GM19372 (cell line): ENCODE results near the gene ZFHX2.
"Not testable (repeated sequence)": the region's sequence is repeated elsewhere in the genome, so short reads cannot be mapped to it uniquely, and the experiment has no call there.

Experiments
- ATAC-seq: cut with Tn5 transposase; IDR thresholded peaks from one replicate; pipeline ENCODE4 v1.9.1; 2021; ENCODE audit warnings: mild to moderate bottlenecking, low read depth, moderate library complexity; ENCODE audit not compliant: unreplicated experiment

ZFHX2 gene

DNA sequence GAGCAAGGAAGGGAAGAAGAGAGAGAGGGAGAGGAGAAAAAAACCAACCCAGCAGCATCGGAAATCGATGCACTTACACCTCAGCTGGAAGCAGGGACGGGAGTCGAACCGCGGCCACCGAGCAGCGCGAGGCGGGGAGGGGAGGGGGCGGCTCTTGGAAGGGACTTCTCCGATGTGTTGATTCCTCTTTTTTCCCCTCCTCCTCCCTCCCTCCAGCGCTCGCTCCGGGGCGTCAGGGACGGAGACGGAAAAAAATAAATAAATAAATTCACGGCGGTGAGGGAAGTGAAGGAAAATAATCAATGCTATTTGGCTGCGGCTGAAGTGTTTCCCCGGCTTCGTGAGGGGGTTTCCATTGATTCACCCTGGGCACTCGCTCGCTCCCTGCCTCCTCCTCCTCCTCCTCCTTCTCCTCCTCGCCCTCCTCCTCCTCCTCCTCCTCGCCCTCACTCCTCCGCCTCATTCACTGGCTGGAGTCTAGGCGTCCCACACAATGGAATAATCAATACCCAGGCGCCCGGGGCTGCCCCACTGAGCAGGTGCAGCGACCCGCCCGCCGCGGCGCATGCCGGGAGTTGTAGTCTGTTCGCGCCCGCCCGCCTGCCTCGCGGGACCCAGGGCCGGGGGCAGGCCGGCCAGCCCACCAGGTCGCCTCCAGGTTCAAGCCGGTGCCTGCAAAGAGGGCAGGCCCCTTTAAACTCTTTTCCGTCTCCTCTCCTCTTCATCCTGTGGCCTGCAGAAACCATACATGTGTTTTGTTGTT is at the start of gene ZFHX2:
Gene ZFHX2 (minus strand): TSS at position 500 of the 763 bp plus-strand sequence. CDS start 16,440 bp downstream, outside the sequence.
- peak; percentile 42 for ATAC-seq

DNA sequence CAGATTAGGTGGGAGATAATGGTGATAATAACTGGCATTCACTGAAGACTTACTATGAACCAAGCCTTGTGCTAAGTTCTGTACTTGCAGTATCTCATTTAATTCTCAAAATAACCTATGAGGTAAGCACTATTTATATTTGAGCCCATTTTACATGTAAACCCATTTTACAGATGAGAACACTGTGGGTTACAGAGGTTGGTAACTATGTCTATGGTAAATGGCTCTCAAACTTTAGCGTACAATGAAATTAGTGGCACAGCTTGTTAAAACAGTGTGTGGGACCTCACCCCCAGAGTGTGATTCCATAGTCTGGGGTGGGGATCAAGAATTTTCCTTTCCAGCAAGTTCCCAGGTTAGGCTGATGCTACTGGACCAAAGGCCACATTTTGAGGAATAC is 49.2 kb upstream of the ZFHX2 start:
- no peak for ATAC-seq

DNA sequence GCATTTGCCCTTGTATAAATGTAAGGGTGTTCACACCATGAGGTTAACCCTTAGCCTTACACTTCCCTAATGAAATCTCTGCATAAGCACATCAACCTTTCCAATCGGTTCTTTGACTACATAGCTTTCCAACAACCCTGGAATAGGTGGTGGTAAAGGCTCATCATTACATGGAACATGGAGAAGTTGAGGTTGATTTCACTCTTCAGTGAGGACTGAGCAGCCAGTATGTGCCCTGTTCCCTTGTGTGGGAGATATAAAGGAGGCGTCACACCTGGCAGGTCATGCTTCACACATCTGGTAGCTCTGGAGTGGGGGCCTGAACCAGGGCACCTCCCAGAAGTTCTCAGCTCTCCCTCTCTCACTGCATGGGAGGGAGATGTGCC is 48.8 kb upstream of the ZFHX2 start:
- no peak for ATAC-seq

- ATAC-seq, result not testable (repeated sequence)
Observed at GRCh38 chr14:23594191-23594590, 42.6 kb upstream of the ZFHX2 start.

GRCh38 chr14:23590198-23590597 is 38.6 kb upstream of the ZFHX2 start:
- no peak for ATAC-seq

DNA sequence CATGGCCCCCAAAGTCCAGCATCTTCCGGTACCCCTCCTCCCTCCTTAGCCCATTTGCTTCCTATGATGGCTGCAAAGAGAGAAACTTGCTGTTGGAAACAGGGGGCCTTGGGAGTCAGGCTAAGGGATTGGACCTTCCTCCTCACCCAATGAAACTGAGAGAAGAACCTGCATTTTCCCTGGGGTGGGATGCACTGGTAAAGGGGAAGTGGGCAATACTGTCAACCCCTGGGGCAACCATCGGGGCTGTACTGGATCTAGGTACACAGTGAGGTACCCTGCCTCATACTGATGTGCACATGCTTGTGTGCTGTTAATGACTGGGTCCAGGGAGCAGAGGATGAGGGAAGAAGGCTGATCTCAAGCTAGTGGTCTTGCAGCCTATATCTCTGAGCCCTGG is 38.0 kb upstream of the ZFHX2 start:
- no peak for ATAC-seq

DNA sequence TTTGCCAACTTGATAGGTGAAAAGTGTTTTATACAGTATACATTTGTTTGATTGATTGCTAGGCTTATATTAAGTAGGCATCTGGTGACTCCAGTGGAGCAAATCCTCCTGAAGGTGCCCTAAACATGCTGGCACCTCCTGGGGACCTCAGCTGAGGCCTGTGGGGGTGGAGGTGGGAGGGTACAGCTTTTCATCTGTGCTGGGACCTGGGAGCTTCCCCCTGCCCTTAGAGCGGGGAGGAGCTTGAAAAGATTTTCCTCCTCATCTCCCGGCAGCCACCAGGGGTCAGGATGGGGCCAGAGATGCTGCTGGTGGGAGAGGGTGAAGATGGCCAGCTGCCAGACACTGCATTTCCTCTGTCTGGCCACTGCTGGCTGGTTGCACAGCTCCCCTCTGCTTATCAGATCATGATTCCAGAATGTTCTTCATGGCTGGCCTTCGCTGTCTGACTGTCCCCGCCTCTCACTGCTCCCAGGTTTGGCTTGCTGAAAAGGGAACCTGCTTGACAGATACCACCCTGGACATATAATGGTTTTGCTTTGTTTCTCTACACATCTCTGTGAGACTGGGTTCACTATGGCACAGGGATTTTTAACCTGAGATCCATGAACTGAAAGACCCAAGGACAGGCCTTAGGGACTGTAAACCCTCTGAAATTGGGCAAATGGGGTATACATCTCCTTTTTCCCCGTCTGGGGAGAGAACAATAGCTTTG is 37.5 kb upstream of the ZFHX2 start:
- no peak for ATAC-seq

DNA sequence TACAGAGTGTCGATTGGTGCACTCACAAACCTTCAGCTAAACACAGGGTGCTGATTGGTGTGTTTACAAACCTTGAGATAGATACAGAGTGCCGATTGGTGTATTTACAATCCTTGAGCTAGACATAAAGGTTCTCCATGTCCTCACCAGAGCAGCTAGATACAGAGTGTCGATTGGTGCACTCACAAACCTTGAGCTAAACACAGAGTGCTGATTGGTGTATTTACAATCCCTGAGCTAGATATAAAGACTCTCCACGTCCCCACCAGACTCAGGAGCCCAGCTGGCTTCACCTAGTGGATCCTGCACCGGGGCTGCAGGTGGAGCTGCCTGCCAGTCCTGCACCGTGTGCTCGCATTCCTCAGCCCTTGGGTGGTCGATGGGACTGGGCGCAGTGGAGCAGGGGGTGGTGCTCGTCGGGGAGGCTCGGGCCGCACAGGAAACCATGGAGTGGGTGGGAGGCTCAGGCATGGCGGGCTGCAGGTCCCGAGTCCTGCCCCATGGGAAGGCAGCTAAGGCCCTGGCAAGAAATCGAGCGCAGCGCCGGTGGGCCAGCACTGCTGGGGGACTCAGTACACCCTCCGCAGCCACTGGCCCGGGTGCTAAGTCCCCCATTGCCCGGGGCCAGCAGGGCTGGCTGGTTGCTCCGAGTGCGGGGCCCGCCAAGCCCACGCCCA is 33.1 kb upstream of the ZFHX2 start:
- not testable (repeated sequence) for ATAC-seq

DNA sequence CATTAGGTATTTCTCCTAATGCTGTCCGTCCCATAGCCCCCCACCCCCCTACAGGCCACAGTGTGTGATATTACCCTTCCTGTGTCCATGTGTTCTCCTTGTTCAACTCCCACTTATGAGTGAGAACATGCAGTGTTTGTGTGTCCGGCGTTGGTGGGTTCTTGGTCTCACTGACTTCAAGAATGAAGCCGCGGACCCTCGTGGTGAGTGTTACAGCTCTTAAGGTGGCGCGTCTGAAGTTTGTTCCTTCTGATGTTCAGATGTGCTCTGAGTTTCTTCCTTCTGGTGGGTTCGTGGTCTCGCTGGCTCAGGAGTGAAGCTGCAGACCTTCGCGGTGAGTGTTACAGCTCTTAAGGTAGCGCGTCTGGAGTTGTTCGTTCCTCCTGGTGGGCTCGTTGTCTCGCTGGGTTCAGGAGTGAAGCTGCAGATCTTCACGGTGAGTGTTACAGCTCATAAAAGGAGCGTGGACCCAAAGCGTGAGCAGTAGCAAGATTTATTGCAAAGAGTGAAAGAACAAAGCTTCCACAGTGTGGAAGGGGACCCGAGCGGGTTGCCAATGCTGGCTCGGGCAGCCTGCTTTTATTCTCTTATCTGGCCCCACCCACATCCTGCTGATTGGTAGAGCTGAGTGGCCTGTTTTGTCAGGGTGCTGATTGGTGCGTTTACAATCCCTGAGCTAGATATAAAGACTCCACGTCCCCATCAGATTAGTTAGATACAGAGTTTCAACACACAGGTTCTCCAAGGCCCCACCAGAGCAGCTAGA is 32.4 kb upstream of the ZFHX2 start:
- ATAC-seq, result not testable (repeated sequence)

DNA sequence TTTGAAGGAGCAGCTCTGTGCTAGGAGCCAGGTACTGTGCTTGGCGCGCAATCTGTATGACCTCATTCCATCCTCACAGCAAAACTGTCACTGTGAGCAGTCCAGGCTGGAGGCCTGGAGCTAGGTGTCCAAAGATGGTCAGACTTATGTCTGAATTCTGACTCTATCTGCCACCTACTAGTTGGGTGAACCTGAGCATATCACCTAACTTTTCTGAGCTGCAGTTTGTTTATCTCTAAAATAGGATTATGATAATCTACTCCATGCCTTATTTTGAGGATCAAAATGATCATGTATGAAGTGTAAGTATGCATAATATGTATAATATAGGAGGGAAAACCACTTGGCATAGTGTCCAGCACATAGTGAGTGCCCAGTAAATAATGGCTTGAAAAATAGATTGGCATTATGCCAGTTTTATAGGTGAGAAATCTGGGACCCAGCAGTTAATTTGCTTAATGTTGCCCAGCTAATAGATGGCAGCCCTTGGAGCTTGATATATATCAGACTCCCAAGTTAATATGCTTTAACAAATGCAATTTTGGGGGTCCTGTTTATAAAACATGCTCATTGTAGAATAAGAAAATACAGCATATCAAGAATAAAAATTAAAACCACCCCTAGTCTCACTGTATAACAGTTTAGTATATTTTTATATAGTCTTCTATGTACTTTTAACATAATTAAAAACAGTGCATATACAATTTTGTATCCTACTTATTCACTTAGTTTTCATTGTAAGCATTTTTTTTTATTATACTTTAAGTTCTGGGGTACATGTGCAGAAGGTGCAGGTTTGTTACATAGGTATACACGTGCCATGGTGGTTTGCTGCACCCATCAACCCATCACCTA is 31.6 kb upstream of the ZFHX2 start:
- ATAC-seq, result no peak

- ATAC-seq, result no peak
Observed at GRCh38 chr14:23580948-23581281, 29.4 kb upstream of the ZFHX2 start.

GRCh38 chr14:23580152-23580926 is 28.8 kb upstream of the ZFHX2 start:
- no peak for ATAC-seq

- no peak for ATAC-seq
Observed at GRCh38 chr14:23579739-23580138, 28.2 kb upstream of the ZFHX2 start.

DNA sequence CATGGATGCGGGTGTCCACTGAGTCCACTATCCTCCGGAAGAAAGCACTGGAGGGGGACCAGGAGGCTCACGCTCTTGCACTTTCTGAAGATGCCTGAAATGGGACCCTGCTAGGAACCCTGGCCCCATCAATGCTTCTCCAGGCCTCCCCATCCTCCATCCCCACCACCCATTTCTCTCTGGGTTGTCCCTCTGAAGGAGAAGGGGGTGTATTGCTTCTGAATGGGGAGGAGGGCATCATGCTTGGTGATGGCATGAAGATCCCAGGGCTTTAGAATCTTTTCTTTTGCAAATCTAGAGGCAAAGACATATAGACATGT is 27.7 kb upstream of the ZFHX2 start:
- ATAC-seq, result no peak

DNA sequence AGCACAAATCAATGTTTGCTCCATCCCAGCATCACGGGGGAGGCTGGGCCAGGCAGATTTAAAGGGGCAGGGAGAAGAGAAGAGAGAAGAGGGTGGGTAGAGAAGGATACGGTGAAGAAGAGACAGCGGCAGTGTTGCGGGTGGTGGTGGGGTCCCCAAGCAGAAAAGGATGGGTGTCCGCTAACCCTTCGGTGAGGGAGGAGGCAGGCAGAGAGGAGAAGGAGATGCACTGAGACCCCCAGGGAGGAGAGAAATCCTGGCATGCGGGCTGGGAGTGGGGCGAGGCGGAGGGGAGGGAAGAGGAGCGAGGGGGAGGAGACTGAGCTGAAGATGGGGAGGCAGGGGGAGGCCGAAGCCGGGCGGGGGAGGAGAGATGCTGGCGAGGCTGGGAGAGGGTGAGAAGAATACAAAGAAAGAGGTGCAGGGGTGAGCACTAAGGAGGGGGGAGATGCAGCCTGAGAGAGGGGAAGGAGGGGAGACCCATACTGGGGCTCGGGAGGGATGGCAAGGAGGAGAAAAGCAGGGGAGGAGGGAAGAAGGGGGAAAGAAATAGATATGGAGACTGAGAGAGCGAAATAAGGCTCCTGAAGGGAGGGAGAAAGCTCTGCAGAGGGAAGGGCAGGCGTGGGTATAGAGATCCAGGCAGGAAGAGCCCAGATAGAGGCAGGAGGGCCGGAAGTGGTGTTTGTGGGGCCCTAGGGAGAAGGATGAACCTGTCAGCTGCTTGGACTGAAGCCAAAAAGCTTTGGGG is 27.2 kb upstream of the ZFHX2 start, which contains the start of gene JPH4:
Gene JPH4 (minus strand): TSS at position 231 of the 751 bp plus-strand sequence. CDS start 1,337 bp downstream, outside the sequence.
- no peak for ATAC-seq

- no peak for ATAC-seq
Observed at GRCh38 chr14:23577710-23578392, 26.3 kb upstream of the ZFHX2 start.

DNA sequence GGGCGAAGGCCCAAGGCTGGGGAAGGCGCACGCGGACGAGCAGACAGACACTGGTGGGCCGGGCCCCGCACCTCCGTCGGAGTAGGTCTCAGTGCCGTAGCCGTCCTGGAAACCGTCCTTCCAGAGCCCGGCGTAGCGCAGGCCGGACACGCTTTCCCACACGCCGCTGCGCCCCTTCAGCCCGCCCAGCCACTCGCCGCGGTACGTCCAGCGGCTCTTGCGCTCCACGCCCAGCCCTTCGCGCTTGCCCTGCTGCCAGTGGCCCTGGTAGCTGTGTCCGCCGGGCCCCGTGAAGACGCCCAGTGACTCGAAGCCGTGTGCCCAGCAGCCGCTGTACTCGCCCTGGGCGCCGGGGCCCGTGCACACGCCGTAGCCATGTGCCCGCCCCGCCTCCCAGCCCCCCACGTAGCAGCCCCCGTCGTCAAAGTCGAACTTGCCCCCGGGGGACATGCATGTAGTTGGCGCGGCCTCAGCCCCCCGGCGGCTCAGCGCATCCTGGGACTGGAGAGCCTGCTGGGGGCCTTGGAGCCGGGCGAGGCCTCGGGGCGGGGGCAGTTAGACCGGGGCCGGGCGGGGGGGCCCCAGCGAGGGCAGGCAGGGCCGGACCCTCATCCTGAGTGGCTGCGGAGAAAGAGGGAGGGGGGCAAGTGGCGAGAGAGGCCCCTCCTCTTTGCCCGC is 25.6 kb upstream of the ZFHX2 start:
- ATAC-seq, result no peak
